ENCODE results near the gene CYB5D1. TPM values are rescaled to one million over a fixed set of nuclear protein-coding genes. Genes with fewer than 3 reads are reported as not detected.

CYB5D1 gene
- total RNA-seq, 4 donors from 2014 or later, result 3.1 to 17.6 (median 16.2) TPM

- H3K9me3 ChIP-seq, result no peaks in the 10 kb centered on the region
- H3K27ac ChIP-seq, result peak overlapping the region; percentile 90 to 98
- no peak for TF ChIP-seq CTCF (IDR thresholded peaks at IDR 0.05)
- no peak for TF ChIP-seq POLR2A (IDR thresholded peaks at IDR 0.05)
- no peaks in the 10 kb centered on the region for H3K36me3 ChIP-seq
- no peaks in the 10 kb centered on the region for H3K27me3 ChIP-seq
- intact Hi-C loops (cut with DNase I; ENCODE audit: low total_unique reads), result no loop called here
- peak in 1 of 2 donors; percentile 17 for DNase-seq
- H3K4me1 ChIP-seq, result peaks cover 0 to 9% of the 10 kb centered on the region in 2 donors
- H3K4me3 ChIP-seq, result peak overlapping the region in 1 of 2 donors; percentile 6
Observed at GRCh38 chr17:7854078-7854777, 3.6 kb upstream of the CYB5D1 start.

- Histone ChIP-seq H3K9me3 (no peaks in the 10 kb centered on the region), H3K27me3 (no peaks in the 10 kb centered on the region), H3K36me3 (no peaks in the 10 kb centered on the region), H3K4me1 (peaks cover 0 to 9% of the 10 kb centered on the region in 2 donors), H3K27ac (peak within 1 kb of the TSS; percentile 90 to 98), H3K4me3 (peak within 1 kb of the TSS; percentile 6 to 10)
- peak; percentile 36 to 37 for DNase-seq
- no peak for TF ChIP-seq CTCF (IDR thresholded peaks at IDR 0.05)
- TF ChIP-seq POLR2A (IDR thresholded peaks at IDR 0.05), result no peak
- intact Hi-C loops (cut with DNase I; ENCODE audit: low total_unique reads), result no loop called here
Observed at GRCh38 chr17:7854851-7855659, 2.7 kb upstream of the CYB5D1 start, which contains the start of gene TMEM88. TSS of gene TMEM88 (plus strand) at chr17:7855066. CDS start at chr17:7855075, 9 bp downstream.

- TF ChIP-seq POLR2A (IDR thresholded peaks at IDR 0.05), result no peak
- no peak for TF ChIP-seq CTCF (IDR thresholded peaks at IDR 0.05)
- intact Hi-C loops (cut with DNase I; ENCODE audit: low total_unique reads), result no loop called here
- DNase-seq, result peak in 1 of 2 donors; percentile 55
- H3K27ac ChIP-seq, result peak overlapping the region; percentile 90 to 98
- no peaks in the 10 kb centered on the region for H3K27me3 ChIP-seq
- H3K4me1 ChIP-seq, result peaks cover 0 to 9% of the 10 kb centered on the region in 2 donors
- H3K9me3 ChIP-seq, result no peaks in the 10 kb centered on the region
- H3K36me3 ChIP-seq, result no peaks in the 10 kb centered on the region
- peak overlapping the region; percentile 6 to 10 for H3K4me3 ChIP-seq
Observed at GRCh38 chr17:7855660-7856010, 2.2 kb upstream of the CYB5D1 start.

GRCh38 chr17:7856011-7856810 is 1.6 kb upstream of the CYB5D1 start:
- H3K27me3 ChIP-seq, result no peaks in the 10 kb centered on the region
- H3K36me3 ChIP-seq, result no peaks in the 10 kb centered on the region
- no peaks in the 10 kb centered on the region for H3K9me3 ChIP-seq
- H3K27ac ChIP-seq, result peak overlapping the region; percentile 90 to 98
- intact Hi-C loops (cut with DNase I; ENCODE audit: low total_unique reads), result no loop called here
- H3K4me3 ChIP-seq, result peak overlapping the region; percentile 58 to 80
- H3K4me1 ChIP-seq, result peaks cover 0 to 9% of the 10 kb centered on the region in 2 donors
- peak; percentile 62 to 76 for DNase-seq
- TF ChIP-seq CTCF (IDR thresholded peaks at IDR 0.05) (no peak), POLR2A (IDR thresholded peaks at IDR 0.05) (no peak)
